K562 (cell line): ENCODE results near the gene LGR6.

Experiments
- RFX5 ChIP-seq: IDR thresholded peaks from 2 replicates; pipeline ENCODE4 v1.6.1; 2011; ENCODE audit warnings: low read depth, mild to moderate bottlenecking, improper control_type of control experiment, low read length
- ZNF23 ChIP-seq: fragments of 250-450 bp; sonication (Bioruptor Pico); IDR thresholded peaks from 2 replicates; pipeline ENCODE4 v1.4.0; 2020; ENCODE audit warnings: mild to moderate bottlenecking

DNA sequence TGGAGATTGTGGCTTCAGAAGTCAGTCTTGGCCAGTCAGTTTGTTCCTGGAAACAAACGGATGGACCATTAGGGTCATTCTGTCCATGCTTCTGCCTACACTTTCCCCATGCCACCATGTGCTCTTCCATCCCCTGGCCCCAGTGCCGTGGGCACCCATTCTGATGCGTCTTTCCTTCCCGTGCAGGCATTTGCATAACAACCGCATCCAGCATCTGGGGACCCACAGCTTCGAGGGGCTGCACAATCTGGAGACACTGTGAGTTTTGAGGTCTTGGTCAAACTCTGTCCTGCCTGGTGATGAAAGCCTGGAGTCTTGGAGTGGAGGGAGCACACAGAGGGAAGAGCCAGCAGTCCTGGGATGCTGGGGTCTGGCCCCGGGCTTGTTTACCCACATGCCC is 87.0 kb downstream of the LGR6 start:
- no peak for TF ChIP-seq ZNF23 (CRISPR knock-in tag)
- TF ChIP-seq RFX5, result no peak
